Erythroblast (primary cell): ENCODE results near the gene TAS2R43.

ENCODE experiments used
- GATA1 ChIP-seq: IDR thresholded peaks from 2 replicates; pipeline ENCODE4 v1.6.1; 2011; ENCODE audit warnings: low read depth, mild to moderate bottlenecking, control low read depth, low read length, moderate library complexity
- POLR2A ChIP-seq: IDR thresholded peaks from 2 replicates; pipeline ENCODE4 v1.6.1; 2011; ENCODE audit warnings: mild to moderate bottlenecking, low read length

DNA sequence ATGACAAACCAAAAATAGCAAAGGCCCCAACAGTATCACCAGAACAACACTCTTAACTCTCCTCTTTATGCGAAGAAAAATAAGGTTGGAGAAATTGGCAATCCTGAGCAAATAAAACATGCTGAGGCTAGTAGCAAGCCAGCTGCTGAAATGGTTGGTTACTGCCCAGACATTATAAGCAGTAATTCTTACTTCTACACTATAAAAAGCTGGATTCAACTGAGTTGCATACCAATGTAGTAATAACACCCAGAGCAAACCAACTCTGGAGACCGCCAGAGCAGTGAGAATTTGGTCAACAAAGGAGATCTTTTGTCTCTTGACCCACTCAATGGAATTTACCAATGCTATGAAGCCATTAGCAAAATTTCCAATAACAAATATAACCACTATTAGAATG is 41.7 kb upstream of the TAS2R43 start:
- TF ChIP-seq POLR2A, result no peak
- TF ChIP-seq GATA1, result no peak
